Stimulated activated CD4-positive, alpha-beta T cell treated with anti-CD3 and anti-CD28 coated beads, Interleukin-12 subunit alpha, Interleukin-12 subunit beta, amount 100 ng/mL, for 4 hours (primary cell): ENCODE measurements around the gene RALGDS.
"Not testable (repeated sequence)": the region's sequence is repeated elsewhere in the genome, so short reads cannot be mapped to it uniquely, and the experiment has no call there.

Experiments
- DNase-seq: peaks from one replicate; pipeline ENCODE4 v3.0.0-alpha.2; 2020

The RALGDS gene

GRCh38 chr9:133104718-133105460 lies 16.2 kb downstream of the RALGDS start:
- no peak for DNase-seq

GRCh38 chr9:133103987-133104505 lies 17.0 kb downstream of the RALGDS start:
- DNase-seq = no peak

GRCh38 chr9:133103183-133103986 lies 17.7 kb downstream of the RALGDS start:
- peak; percentile 49 for DNase-seq

GRCh38 chr9:133102190-133103021 lies 18.6 kb downstream of the RALGDS start:
- no peak for DNase-seq

- DNase-seq = no peak
These were observed 19.5 kb downstream of the RALGDS start for GRCh38 chr9:133101356-133102189.

- DNase-seq = no peak
These were observed 20.3 kb downstream of the RALGDS start for GRCh38 chr9:133100506-133101355.

- no peak for DNase-seq
These were observed 21.1 kb downstream of the RALGDS start for GRCh38 chr9:133099726-133100505.

- no peak for DNase-seq
These were observed 22.2 kb downstream of the RALGDS start for GRCh38 chr9:133098871-133099270.

- DNase-seq = no peak
These were observed 22.8 kb downstream of the RALGDS start for GRCh38 chr9:133098104-133098754.

- no peak for DNase-seq
These were observed 26.1 kb downstream of the RALGDS start for GRCh38 chr9:133094842-133095393.

- DNase-seq = not testable (repeated sequence)
These were observed 26.7 kb downstream of the RALGDS start for GRCh38 chr9:133094351-133094750.

GRCh38 chr9:133090752-133091385 lies 30.2 kb downstream of the RALGDS start:
- DNase-seq = no peak

GRCh38 chr9:133090187-133090586 lies 30.9 kb downstream of the RALGDS start:
- DNase-seq = no peak

- no peak for DNase-seq
These were observed 31.8 kb downstream of the RALGDS start for GRCh38 chr9:133089271-133089671.

- no peak for DNase-seq
These were observed 32.3 kb downstream of the RALGDS start for GRCh38 chr9:133088756-133089155.

- DNase-seq = no peak
These were observed 32.8 kb downstream of the RALGDS start for GRCh38 chr9:133088146-133088750.

- DNase-seq = no peak
These were observed 33.5 kb downstream of the RALGDS start for GRCh38 chr9:133087429-133088145.

GRCh38 chr9:133086894-133087293 lies 34.1 kb downstream of the RALGDS start:
- DNase-seq = no peak
